Hepatocyte (in vitro differentiated cells): ENCODE results near the gene MARCHF3. TPM values are rescaled to one million over a fixed set of nuclear protein-coding genes. Genes with fewer than 3 reads are reported as not detected.
"Not testable (repeated sequence)": the region's sequence is repeated elsewhere in the genome, so short reads cannot be mapped to it uniquely, and the experiment has no call there.

Experiments
- DNase-seq: peaks from one replicate; pipeline ENCODE4 v3.0.0-alpha.2; 2016; ENCODE audit warnings: low spot score
- H2AFZ ChIP-seq: fragments of 200-600 bp; sonication (generic); 2 replicates; pipeline ENCODE4 v1.6.0; 2016; ENCODE audit warnings: antibody characterized with exemption, mild to moderate bottlenecking
- H3K27ac ChIP-seq: fragments of 200-600 bp; sonication (generic); 2 replicates; pipeline ENCODE4 v1.5.1; 2016; ENCODE audit warnings: mild to moderate bottlenecking
- H3K27me3 ChIP-seq: fragments of 200-600 bp; sonication (generic); 2 replicates; pipeline ENCODE4 v1.6.1; 2016
- H3K36me3 ChIP-seq: fragments of 200-600 bp; sonication (generic); replicated peaks from 2 replicates; pipeline ENCODE4 v1.5.1; 2016; ENCODE audit warnings: low read depth; ENCODE audit not compliant: insufficient read depth
- H3K4me1 ChIP-seq: fragments of 200-600 bp; sonication (generic); 2 replicates; pipeline ENCODE4 v1.5.1; 2016; ENCODE audit warnings: mild to moderate bottlenecking, moderate library complexity; ENCODE audit not compliant: insufficient read depth
- H3K4me2 ChIP-seq: fragments of 200-600 bp; sonication (generic); 2 replicates; pipeline ENCODE4 v1.6.0; 2016
- H3K4me3 ChIP-seq: fragments of 200-600 bp; sonication (generic); 2 replicates; pipeline ENCODE4 v1.5.1; 2016; ENCODE audit warnings: mild to moderate bottlenecking
- H3K79me2 ChIP-seq: fragments of 200-600 bp; sonication (generic); 2 replicates; pipeline ENCODE4 v1.6.0; 2017; ENCODE audit warnings: mild to moderate bottlenecking
- H3K9me2 ChIP-seq: fragments of 200-600 bp; sonication (generic); replicated peaks from 2 replicates; pipeline ENCODE4 v1.6.0; 2017; ENCODE audit warnings: mild to moderate bottlenecking; ENCODE audit not compliant: insufficient read depth
- H3K9me3 ChIP-seq: fragments of 200-600 bp; sonication (generic); 2 replicates; pipeline ENCODE4 v1.5.1; 2016; ENCODE audit warnings: low read depth, mild to moderate bottlenecking
- H4K20me1 ChIP-seq: fragments of 200-600 bp; sonication (generic); 2 replicates; pipeline ENCODE4 v1.6.0; 2016; ENCODE audit warnings: mild to moderate bottlenecking; ENCODE audit not compliant: insufficient read depth, poor library complexity, severe bottlenecking
- CTCF ChIP-seq: fragments of 200-600 bp; sonication (generic); IDR thresholded peaks from 2 replicates; pipeline ENCODE4 v1.5.1; 2016; ENCODE audit warnings: antibody characterized with exemption, mild to moderate bottlenecking; ENCODE audit not compliant: poor library complexity
- EZH2 ChIP-seq: fragments of 200-600 bp; sonication (generic); IDR thresholded peaks from 2 replicates; pipeline ENCODE4 v1.6.1; 2016; ENCODE audit warnings: antibody characterized with exemption, mild to moderate bottlenecking, borderline replicate concordance
- EZH2phosphoT487 ChIP-seq: fragments of 200-600 bp; sonication (generic); IDR thresholded peaks from one replicate; pipeline ENCODE4 v1.6.1; 2018; ENCODE audit warnings: antibody characterized with exemption, mild to moderate bottlenecking, low read depth, moderate library complexity; ENCODE audit not compliant: unreplicated experiment, severe bottlenecking
- WGBS: methylation state at CpG from one replicate; pipeline ENCODE4 v1.1.6; 2016; ENCODE audit warnings: low lambda C conversion rate; ENCODE audit errors: missing lambda C conversion rate; 5-methylcytosine and 5-hydroxymethylcytosine counted together
- polyA plus RNA-seq: library from polyadenylated mRNA; unstranded; fragments of >200 nt; fragmentation: Nextera tagmentation; extraction: Ambion mirVana; gene quantifications from 2 replicates; pipeline ENCODE4 v1.2.1, GENCODE V29; 2016
- total RNA-seq: library from RNA; depleted of rRNA; stranded (reverse); fragments of >200 nt; gene quantifications from 2 replicates; pipeline ENCODE4 v1.2.3, GENCODE V29; 2014

The MARCHF3 gene
- total and polyA plus RNA-seq, 2 experiments from 2014 or later = 9.4 to 20.4 TPM

- Histone ChIP-seq H3K4me3 (no peak overlapping the region), H3K4me1 (peaks cover 10% of the 10 kb centered on the region), H3K79me2 (no peaks in the 10 kb centered on the region), H3K27ac (no peak overlapping the region), H3K27me3 (peaks cover 7% of the 10 kb centered on the region), H4K20me1 (no peaks in the 10 kb centered on the region), H3K9me3 (no peaks in the 10 kb centered on the region), H3K9me2 (no peaks in the 10 kb centered on the region), H3K4me2 (no peak overlapping the region), H3K36me3 (no peaks in the 10 kb centered on the region), H2AFZ (no peak overlapping the region)
- WGBS = 97% methylated on average over 2 of the region's 2 CpGs
- no peak for TF ChIP-seq EZH2phosphoT487
- TF ChIP-seq EZH2 = no peak
- TF ChIP-seq CTCF = no peak
- no peak for DNase-seq
These were observed 4.2 kb downstream of the MARCHF3 start for GRCh38 chr5:127026166-127026565.

DNA sequence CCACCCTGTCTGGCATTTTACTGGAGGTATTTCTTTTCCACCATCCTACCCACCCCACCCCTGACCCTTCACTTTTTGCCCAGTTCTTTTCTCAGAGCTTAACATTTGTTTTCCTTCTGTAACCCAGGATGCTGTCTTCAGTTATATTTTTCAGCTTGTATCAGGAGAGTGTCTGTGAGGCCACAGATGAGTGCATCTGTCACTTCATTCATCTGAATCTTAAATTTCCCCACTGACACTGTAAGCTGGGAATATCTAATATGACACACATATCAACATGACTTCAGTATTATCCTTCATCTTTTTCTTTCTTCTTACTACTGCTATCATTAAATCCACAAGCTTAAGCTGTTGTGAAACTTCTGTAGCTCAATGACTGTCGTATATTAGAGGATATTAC, 4.9 kb downstream of the MARCHF3 start:
- Histone ChIP-seq H3K79me2 (no peaks in the 10 kb centered on the region), H3K4me1 (peaks cover 7% of the 10 kb centered on the region), H4K20me1 (no peaks in the 10 kb centered on the region), H3K27me3 (peaks cover 7% of the 10 kb centered on the region), H3K4me2 (no peak overlapping the region), H3K9me2 (no peaks in the 10 kb centered on the region), H3K9me3 (no peaks in the 10 kb centered on the region), H3K36me3 (no peaks in the 10 kb centered on the region), H3K27ac (no peak overlapping the region), H3K4me3 (no peak overlapping the region), H2AFZ (no peak overlapping the region)
- 72% methylated on average over 1 of the region's 1 CpG for WGBS
- TF ChIP-seq EZH2 = no peak
- TF ChIP-seq CTCF = no peak
- TF ChIP-seq EZH2phosphoT487 = no peak
- DNase-seq = no peak

DNA sequence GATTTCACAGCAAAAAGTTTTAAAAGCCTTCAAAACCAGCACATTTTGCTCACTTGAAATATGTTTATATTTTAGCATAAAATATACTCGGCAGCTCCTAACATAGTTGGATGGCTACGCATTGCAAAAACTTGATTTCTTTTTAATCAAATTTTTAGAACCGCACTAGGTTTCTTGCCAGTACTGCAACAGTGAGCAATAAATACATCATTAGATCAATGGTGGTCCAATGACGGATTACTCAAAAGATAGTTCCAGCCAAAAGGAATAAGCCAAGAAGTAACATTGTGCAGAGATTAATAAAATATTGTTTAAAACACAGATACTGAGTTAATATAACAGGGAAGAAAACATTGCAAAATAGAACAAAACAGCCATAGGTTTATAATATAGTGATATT, 5.5 kb downstream of the MARCHF3 start:
- WGBS = 97% methylated on average over 4 of the region's 4 CpGs
- Histone ChIP-seq H4K20me1 (no peaks in the 10 kb centered on the region), H3K4me2 (no peak overlapping the region), H3K9me2 (no peaks in the 10 kb centered on the region), H3K36me3 (no peaks in the 10 kb centered on the region), H3K4me3 (no peak overlapping the region), H3K27ac (no peak overlapping the region), H3K4me1 (peaks cover 7% of the 10 kb centered on the region), H3K9me3 (no peaks in the 10 kb centered on the region), H3K79me2 (no peaks in the 10 kb centered on the region), H2AFZ (no peak overlapping the region), H3K27me3 (peaks cover 7% of the 10 kb centered on the region)
- TF ChIP-seq EZH2 (no peak), CTCF (no peak), EZH2phosphoT487 (no peak)
- DNase-seq = no peak

GRCh38 chr5:127023552-127024191, 6.7 kb downstream of the MARCHF3 start:
- not testable (repeated sequence) for H3K79me2 ChIP-seq, H3K9me2 ChIP-seq, H3K9me3 ChIP-seq, H3K27ac ChIP-seq, H3K36me3 ChIP-seq, H3K4me3 ChIP-seq, DNase-seq, H3K4me2 ChIP-seq, H4K20me1 ChIP-seq, H2AFZ ChIP-seq, H3K27me3 ChIP-seq, H3K4me1 ChIP-seq
- 96% methylated on average over 7 of the region's 7 CpGs for WGBS
